Upper lobe of left lung (tissue), 6 donors: Measurements from ENCODE around the gene KCNA1. TPM values are rescaled to one million over a fixed set of nuclear protein-coding genes. Genes with fewer than 3 reads are reported as not detected.

ENCODE experiments used
- ATAC-seq, 2 donors: fragments of 200-7000 bp; cut with Tn5 transposase; one replicate each; pipeline ENCODE4 v1.9.1; 2022; ENCODE audit warnings: mild to moderate bottlenecking in 2 of 2, moderate library complexity in 2 of 2; ENCODE audit not compliant: low FRiP score in 2 of 2
- DNase-seq, 2 donors: peaks; one replicate each; pipeline ENCODE4 v3.0.0-alpha.2; 2019 to 2020
- H3K27ac ChIP-seq, 4 donors: fragments of 200-600 bp; sonication (generic); one replicate each; pipeline ENCODE4 v1.5.1; 2016 to 2019
- H3K27me3 ChIP-seq, 4 donors: fragments of 200-600 bp; sonication (generic); one replicate each; pipeline ENCODE4 v1.5.1; 2017 to 2019
- H3K36me3 ChIP-seq, 4 donors: fragments of 200-600 bp; sonication (generic); one replicate each; pipeline ENCODE4 v1.5.1; 2016 to 2019
- H3K4me1 ChIP-seq, 4 donors: fragments of 200-600 bp; sonication (generic); one replicate each; pipeline ENCODE4 v1.5.1; 2018 to 2019
- H3K4me3 ChIP-seq, 4 donors: fragments of 200-600 bp; sonication (generic); one replicate each; pipeline ENCODE4 v1.5.1; 2017 to 2019; ENCODE audit warnings: mild to moderate bottlenecking in 2 of 4, moderate library complexity in 1 of 4
- H3K9me3 ChIP-seq, 4 donors: fragments of 200-600 bp; sonication (generic); one replicate each; pipeline ENCODE4 v1.5.1; 2018 to 2019
- EP300 ChIP-seq, 4 donors: sonication (generic); formaldehyde crosslinking; IDR thresholded peaks; one replicate each; pipeline ENCODE4 v1.5.1; 2017; ENCODE audit warnings: antibody characterized with exemption in 4 of 4, control low read depth in 2 of 4
- POLR2A ChIP-seq, 4 donors: fragments of 450-650 bp; IDR thresholded peaks; one replicate each; pipeline ENCODE4 v1.5.1; 2016 to 2017; ENCODE audit warnings: antibody characterized with exemption in 4 of 4, mild to moderate bottlenecking in 2 of 4
- POLR2AphosphoS5 ChIP-seq, 2 donors: sonication (generic); formaldehyde crosslinking; IDR thresholded peaks; one replicate each; pipeline ENCODE4 v1.5.1; 2017; ENCODE audit warnings: antibody characterized with exemption in 2 of 2
- WGBS, 2 donors: methylation state at CpG; one replicate each; pipeline ENCODE4 v1.1.5; 2017 to 2018; 5-methylcytosine and 5-hydroxymethylcytosine counted together
- total RNA-seq, 6 donors: library from RNA; depleted of rRNA in 4 of 6; stranded (reverse); fragments of >200 nt in 4 of 6; gene quantifications; one replicate each; pipeline versions ENCODE4 v1.1.0 to v1.2.1, GENCODE V29; 2016 to 2021
- TF ChIP-seq, protein P1 (sequence below), 6 experiments: fragments of 450-650 bp in 4 of 6; fragments of 200-600 bp in 2 of 6; sonication (generic) in 2 of 6; IDR thresholded peaks; one replicate each; pipeline ENCODE4 v1.5.1; 2016 to 2019; ENCODE audit warnings: antibody characterized with exemption in 6 of 6
- donor health status: DM: no; HTN: no; CAD: no; lungs with moderate emphysema.
- donor health status: DM: no; HTN: yes; CAD: no; lungs with severe emphysema.

The KCNA1 gene
- total RNA-seq, 6 donors from 2014 or later, result 0.44 to 2.5 TPM; not detected in 4

DNA sequence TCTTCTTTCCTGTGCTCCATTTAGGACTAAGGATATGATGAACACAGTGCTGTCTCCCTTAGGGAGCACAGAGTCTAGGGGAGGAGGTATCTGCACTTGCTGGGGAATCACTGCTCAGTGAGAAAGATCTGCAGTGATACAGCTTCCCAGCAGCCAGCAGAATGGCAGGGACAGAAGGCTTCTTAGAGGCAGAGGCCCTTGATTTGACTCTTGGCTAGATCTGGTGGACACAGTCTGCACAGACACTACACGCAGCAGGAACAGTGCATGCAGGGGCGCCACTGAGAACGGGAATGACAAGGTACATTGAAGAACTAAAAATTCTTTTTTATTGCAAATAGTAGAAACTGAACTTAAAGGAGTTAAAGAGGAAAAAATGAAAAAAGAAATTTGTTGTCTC is 51.6 kb downstream of the KCNA1 start:
- H3K27ac ChIP-seq, result no peak overlapping the region
- no peaks in the 10 kb centered on the region for H3K4me1 ChIP-seq
- ATAC-seq (no peak), DNase-seq (no peak)
- no peak overlapping the region for H3K4me3 ChIP-seq
- H3K27me3 ChIP-seq, result no peaks in the 10 kb centered on the region
- H3K9me3 ChIP-seq, result no peaks in the 10 kb centered on the region
- H3K36me3 ChIP-seq, result no peaks in the 10 kb centered on the region
- 78 to 79% methylated on average over 3 of the region's 3 CpGs for WGBS, 2 donors
- TF ChIP-seq POLR2A (IDR thresholded peaks at IDR 0.05), result no peak
- no peak for TF ChIP-seq POLR2AphosphoS5 (IDR thresholded peaks at IDR 0.05)
- TF ChIP-seq, protein P1, sequence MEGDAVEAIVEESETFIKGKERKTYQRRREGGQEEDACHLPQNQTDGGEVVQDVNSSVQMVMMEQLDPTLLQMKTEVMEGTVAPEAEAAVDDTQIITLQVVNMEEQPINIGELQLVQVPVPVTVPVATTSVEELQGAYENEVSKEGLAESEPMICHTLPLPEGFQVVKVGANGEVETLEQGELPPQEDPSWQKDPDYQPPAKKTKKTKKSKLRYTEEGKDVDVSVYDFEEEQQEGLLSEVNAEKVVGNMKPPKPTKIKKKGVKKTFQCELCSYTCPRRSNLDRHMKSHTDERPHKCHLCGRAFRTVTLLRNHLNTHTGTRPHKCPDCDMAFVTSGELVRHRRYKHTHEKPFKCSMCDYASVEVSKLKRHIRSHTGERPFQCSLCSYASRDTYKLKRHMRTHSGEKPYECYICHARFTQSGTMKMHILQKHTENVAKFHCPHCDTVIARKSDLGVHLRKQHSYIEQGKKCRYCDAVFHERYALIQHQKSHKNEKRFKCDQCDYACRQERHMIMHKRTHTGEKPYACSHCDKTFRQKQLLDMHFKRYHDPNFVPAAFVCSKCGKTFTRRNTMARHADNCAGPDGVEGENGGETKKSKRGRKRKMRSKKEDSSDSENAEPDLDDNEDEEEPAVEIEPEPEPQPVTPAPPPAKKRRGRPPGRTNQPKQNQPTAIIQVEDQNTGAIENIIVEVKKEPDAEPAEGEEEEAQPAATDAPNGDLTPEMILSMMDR (IDR thresholded peaks at IDR 0.05), result no peak
- no peak for TF ChIP-seq EP300 (IDR thresholded peaks at IDR 0.05)

DNA sequence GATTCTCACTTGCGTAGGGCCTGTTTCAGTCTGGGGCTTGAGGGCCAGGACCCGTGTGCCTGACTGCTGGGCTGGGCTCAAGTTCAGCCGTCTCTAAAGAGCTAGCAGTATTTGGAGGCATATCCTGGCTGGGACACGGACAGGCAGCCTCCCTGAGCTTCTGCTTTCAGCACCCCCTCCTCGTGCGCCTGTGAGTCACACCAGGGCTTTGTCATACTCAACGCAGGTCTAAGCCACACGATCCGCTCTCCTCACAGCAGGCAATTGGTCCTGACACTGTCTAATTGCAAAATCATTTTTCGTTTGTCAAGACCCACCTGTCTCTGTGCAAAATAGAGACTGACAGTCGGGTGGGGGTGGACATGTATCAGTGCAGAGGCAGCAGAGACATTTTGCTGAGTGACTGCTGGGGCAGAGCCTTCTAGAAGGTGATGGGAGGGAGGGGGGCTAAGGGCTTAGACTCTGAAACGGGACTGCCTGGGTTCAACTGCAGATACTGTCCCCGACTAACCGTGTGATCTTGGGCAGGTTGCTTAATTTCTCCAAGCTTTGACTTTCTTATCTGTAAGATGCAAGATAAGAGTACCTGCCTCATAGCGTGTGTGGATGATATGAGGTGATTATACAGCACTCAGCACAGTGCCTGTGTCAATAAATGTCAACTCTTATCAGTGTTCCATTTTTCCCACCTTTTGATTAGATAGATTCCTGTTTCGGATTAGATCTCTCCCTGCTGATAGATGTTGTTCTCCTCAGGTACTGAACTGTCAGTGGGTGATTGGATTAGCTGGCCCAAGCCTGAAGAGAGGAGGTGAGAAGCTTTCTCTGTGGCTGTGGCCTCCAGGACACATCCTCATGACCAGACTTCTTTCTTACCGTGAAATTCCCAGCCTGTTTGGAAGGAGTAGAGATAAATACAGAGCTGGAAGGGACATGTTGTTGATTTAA is 53.1 kb downstream of the KCNA1 start:
- ATAC-seq (no peak), DNase-seq (no peak)
- no peaks in the 10 kb centered on the region for H3K36me3 ChIP-seq
- no peak overlapping the region for H3K27ac ChIP-seq
- no peak overlapping the region for H3K4me3 ChIP-seq
- no peaks in the 10 kb centered on the region for H3K9me3 ChIP-seq
- H3K27me3 ChIP-seq, result no peaks in the 10 kb centered on the region
- TF ChIP-seq EP300 (IDR thresholded peaks at IDR 0.05) (no peak), POLR2AphosphoS5 (IDR thresholded peaks at IDR 0.05) (no peak), POLR2A (IDR thresholded peaks at IDR 0.05) (no peak)
- TF ChIP-seq, protein P1 (IDR thresholded peaks at IDR 0.05), result no peak
- no peaks in the 10 kb centered on the region for H3K4me1 ChIP-seq
- WGBS, 2 donors, result 42 to 48% methylated on average over 17 of the region's 17 CpGs

Other genes with a start within 250 kb of the KCNA1 start
- gene GALNT8, start 189.5 kb upstream of the KCNA1 start, total RNA-seq, result under 1 TPM in 5 of 6 donors, not detected in 1; 0.14 to 0.94 (median 0.59) TPM
- gene KCNA5, start 134.0 kb downstream of the KCNA1 start, total RNA-seq, result 1 to 10 TPM in 1 of 6 donors, under 1 TPM in 3, not detected in 2; 0.61 to 1.3 (median 0.71) TPM